AG20443 (cell line): ENCODE results near the gene RIBC2.
"Not testable (repeated sequence)": the region's sequence is repeated elsewhere in the genome, so short reads cannot be mapped to it uniquely, and the experiment has no call there.

Experiments used
- DNase-seq: peaks from one replicate; pipeline ENCODE4 v3.0.0; 2012; ENCODE audit warnings: low spot score, mixed read lengths

RIBC2 gene

DNA sequence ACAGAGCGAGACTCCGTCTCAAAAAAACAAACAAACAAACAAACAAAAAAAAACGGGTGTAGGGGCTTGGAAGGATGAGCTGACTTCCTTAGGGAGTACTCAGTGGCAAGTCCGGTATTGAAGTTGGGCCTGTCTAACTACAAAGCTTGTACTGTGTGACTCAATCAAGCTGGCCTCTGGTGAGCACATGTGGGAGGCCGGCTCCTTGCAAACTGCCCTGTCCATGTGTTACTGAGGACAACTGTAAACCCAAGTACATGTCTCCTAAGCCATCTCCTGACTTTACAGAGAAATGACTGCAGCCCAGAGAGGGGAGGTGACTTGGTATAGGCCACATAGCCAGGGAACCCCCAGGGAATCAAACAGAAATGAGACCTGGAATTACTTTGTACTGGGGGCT lies 11.6 kb downstream of the RIBC2 start:
- DNase-seq = peak; percentile 68

DNA sequence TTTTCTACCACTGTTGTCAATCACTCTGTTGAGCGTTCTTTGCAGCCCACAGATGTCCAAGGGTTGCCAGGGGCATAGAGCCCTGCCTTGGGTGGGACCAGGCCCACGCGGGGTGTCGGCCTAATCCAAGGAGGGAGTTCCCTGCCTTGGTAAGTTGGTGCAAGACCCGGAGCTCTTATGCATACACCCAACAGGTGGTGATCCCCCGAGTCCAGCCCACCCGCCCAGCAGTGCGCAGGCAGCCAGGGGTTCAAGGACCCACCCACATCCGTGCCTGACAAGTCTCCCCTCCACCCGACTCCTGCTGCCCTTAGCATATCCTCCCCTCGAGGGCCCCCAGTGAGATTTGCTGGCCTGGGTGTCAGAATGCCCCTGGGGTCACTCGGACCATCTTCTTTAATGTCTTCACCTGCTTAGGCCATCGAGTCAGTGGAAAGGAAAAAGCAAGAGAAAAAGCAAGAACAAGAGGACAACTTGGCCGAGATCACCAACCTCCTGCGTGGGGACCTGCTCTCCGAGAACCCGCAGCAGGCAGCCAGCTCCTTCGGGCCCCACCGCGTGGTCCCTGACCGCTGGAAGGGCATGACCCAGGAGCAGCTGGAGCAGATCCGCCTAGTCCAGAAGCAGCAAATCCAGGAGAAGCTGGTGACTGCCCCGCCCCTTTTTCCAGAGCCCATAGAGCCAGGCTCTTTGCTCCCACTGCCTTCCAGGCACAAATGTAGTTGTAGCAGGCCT lies 12.2 kb downstream of the RIBC2 start:
- no peak for DNase-seq

DNA sequence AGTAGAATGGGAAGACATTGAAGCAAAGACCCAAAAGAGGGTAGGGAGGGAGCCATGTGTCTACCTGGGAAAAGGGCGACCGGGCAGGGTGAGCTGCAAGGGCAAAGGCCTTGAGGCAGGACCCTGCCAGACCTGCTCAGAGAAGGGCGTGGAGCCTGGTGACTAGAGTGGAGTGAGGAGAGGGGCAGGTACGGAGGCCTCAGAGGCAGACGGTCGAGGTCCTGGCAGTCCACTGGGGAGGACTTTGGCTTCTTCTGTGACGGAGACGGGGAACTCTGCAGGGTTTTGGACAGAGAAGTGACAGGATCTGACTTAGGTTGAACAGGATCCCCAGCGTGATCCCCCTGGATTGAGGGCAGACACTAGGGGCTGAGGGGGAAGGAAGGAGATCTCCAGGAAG lies 12.9 kb downstream of the RIBC2 start:
- DNase-seq = no peak

DNA sequence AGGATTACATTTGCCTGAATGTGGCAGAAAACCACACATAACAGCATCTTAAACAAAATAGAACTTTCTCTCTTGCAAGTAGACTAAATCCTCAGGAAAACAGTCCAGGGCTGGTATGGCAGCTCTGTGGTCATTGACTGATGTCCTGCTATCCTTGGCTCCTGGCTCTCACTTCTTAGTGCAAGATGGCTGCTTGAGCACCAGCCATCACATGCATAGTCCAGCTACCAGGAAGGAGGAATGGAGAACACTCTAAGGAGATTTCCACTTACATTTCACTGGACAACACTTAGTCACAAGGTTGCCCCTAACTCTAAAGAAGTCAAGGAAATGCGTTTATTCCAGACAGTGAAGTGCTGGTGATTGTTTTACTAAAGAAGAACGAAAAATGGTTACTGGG lies 13.6 kb downstream of the RIBC2 start:
- no peak for DNase-seq

DNA sequence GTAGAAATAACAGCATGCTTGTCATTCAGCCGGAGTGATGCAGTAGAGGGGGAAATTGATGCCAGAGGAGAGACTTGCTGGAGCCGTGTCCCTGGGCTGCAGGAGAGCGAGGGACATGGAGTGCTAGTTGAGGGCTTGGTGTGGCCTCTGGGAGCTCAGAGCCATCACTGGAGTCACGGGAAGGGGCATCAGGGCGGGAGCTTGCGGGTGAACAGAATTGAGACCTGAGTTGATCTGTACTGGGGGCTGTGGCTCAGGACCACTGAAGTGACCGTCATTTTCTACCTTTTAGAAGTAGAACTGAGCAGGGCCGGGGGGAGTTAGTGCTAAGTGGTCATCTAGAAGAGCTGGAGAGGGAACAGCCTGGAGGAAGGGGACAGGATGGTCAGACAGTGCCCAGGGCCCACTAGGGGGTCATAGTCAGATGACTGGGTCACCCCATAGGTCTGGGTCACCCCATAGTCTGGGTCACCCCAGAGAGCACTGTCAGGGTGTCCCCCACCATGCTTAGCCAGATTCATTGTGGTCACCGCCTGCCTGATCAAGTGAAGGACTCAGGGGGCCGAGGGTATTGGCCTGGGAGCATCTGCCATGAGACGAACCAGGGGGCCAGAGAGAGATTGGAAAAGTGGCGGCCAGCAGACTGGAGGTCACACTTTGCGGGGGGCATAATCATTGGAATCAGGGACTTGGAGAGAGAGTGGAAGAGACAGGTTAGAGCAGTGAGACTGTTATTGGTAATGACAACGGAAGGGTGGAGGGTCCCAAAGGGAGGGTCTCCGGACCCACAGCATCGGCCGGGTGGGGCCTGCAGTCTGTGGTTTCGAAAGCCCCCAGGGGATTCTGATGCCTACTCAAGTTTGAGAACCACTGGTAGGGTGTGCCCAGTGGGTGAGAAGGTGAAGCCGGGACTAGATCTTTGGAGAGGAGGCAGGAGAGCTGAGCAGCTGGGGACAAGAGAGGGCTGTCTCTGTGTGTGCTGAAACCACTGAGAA lies 15.2 kb downstream of the RIBC2 start:
- DNase-seq = no peak

DNA sequence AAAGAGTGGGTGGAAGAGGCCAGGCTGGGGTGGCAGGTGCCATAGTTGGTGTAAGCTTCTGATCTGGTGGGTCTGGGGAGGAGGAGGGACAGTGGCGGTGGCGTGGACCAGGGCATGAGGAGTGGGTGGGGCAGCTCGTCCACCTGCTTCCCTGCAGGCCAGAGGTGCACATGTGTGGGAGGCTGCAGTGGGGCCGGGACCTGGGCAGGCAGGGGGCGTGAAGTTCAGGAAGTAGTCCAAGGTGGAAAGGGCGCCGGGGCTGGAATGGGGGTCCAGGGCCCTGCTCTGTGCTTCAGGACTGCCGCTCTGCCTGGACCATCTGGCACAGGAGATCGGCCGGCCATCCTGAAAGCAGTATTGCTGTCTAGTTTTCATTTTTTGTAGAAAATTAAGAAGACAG lies 15.9 kb downstream of the RIBC2 start:
- DNase-seq = no peak

DNA sequence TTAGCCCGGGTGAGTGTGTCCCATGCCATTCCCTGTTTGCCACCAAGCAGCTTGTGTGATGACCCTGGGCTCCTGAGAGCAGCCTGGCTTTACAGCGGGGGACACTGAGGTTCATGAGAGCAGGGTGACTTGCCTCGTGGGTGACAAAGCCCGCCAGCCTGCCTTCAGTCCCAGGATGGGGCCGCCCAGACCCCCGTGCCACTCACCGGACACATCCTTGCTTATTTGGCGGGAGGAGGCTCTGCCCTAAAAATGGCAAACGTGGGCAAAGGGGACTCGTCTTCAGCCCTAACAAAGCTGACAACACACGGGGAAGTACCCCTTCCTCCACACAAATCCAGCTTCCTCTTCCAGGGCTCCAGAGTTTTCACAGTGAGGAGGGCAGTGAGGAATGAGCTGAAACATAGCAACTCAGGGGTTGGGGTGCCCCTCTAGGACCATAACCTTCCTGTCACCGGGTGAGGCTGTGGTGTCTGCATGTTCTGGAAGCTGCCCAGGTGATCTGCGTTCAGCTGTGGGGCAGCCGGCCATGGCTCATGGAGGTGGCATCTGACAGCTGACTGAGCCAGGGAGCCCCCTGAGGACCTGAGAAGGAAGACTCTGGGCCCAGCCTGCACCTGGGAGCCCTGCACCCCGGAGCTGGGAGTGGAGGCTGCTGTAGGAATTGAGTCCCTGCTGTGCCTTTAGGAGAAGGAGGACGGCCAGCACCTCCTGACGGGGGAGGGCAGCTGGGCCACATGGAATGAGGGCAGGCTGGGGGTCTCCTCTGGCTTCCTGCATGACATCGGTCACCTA lies 16.7 kb downstream of the RIBC2 start:
- no peak for DNase-seq

DNA sequence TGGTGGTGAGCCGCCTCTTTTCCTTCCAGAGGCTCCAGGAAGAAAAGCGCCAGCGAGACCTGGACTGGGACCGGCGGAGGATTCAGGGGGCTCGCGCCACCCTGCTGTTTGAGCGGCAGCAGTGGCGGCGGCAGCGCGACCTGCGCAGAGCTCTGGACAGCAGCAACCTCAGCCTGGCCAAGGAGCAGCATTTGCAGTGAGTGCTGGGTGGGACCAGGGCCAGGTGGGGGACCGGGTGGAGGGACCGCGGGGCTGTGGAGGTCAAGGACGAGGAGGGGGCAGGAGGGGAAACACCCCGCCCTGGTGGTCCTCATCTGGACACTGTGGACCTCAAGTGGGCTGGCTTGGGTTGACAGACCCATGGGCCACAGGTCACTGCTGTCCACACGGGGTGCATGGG lies 17.4 kb downstream of the RIBC2 start:
- DNase-seq = no peak

DNA sequence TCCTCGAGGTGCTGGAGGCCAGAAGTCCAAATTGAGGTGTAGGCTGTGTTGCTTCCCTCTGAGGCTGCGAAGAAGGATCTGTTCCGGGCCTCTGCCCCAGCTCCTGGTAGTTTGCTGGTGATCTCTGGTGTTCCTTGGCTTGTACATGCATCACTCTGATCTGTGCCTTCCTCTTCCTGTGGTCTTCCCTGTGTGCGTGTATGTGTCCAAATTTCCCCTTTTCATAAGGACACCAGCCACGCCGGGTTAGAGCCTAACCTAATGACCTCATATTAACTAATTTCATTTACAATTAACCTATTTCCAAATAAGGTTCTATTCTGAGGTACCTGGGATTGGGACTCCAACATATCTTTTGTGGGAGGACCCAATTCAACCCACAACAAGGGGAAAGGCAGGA lies 21.5 kb downstream of the RIBC2 start:
- DNase-seq = no peak

DNA sequence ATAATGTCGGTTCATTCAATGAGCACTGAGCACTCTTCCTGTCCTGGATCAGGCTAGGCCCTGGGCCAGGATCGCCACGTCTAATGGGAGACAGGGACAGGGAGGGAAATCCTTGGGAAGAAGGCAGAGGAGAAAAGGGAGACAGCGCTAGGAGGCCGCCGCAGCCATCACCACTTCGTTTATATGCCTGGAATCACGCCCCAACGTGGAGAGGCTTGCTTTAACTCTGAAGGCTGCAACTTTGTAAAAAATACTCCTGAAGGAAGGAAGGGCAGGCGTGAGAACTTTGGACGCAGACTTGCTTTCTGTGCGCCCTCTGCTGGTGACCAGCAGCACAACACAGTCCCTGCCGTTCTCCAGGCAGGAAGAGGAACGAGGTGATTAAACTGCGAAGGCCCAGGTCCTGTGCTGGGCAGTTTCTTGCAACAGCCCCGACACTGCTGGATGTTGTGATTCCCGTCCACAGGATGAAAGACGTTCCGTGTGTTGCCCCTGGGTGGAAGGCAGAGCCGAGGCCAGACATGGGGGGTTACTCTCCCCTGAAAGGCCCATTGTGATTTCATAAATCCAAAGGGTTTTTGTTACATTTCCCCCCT lies 22.1 kb downstream of the RIBC2 start:
- peak; percentile 88 for DNase-seq

DNA sequence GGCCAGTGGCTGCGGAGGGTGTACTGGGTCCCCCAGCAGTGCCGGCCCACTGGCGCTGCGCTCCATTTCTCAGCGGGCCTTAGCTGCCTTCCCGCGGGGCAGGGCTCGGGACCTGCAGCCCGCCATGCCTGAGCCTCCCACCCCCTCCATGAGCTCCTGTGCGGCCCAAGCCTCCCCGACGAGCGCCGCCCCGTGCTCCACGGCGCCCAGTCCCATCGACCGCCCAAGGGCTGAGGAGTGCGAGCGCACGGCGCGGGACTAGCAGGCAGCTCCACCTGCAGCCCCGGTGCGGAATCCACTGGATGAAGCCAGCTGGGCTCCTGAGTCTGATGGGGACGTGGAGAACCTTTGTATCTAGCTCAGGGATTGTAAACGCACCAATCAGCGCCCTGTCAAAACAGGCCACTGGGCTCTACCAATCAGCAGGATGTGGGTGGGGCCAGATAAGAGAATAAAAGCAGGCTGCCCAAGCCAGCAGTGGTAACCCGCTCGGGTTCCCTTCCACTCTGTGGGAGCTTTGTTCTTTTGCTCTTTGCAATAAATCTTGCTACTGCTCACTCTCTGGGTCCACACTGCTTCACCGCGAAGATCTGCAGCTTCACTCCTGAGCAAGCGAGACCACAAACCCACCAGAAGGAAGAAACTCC lies 23.5 kb downstream of the RIBC2 start:
- DNase-seq = not testable (repeated sequence)

DNA sequence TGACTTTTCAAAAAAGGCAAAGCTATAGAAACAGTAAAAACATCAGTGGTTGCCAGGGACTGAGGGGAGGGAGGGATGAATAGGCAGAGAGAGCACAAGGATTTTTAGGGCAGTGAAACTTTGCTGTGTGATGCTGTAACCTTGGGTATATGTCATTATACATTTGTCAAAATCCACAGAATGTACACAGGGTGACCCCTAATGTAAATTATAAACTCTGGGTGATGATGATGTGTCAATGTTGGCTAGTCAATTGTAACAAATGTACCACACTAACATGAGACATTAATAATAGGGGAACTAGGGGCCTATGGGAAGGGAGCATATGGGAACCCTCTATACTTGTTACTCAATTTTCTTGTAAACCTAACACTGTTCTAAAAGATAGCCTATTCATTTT lies 24.8 kb downstream of the RIBC2 start:
- no peak for DNase-seq

DNA sequence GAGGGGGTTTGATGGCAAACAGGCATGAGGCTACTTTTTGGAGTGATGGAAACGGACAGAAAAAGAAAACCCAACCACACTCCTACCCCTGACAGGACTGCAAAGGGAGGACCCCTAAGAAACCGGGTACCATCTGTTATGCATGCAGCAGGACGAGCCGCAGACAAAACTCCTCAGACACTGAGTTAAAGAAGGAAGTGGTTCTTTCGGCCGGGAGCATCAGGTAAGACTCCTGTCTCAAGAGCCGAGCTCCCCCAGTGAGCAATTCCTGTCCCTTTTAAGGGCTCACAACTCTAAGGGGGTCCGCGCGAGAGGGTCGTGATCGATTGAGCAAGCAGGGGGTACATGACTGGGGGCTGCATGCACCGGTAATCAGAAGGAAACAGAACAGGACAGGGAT lies 27.2 kb downstream of the RIBC2 start:
- not testable (repeated sequence) for DNase-seq

DNA sequence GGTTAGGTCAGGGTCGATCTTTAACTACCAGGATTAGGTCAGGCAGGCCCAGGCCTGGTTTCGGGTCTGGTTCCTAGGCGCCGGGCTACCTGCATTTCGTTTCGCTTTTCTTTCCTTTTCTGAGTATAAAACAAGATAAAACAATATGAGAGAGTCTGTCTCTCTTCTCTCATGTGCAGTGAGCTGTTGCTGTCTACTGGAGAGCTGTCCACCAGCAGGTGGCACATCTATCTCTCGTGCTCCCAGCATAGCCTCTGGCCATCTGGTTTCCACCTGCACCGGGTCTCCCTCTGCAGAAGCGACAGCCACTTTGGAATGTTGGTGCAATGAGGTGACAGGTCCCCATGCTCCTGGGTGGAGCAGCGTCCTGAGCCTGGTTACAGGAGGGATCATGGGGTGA lies 27.6 kb downstream of the RIBC2 start:
- peak; percentile 78 for DNase-seq

DNA sequence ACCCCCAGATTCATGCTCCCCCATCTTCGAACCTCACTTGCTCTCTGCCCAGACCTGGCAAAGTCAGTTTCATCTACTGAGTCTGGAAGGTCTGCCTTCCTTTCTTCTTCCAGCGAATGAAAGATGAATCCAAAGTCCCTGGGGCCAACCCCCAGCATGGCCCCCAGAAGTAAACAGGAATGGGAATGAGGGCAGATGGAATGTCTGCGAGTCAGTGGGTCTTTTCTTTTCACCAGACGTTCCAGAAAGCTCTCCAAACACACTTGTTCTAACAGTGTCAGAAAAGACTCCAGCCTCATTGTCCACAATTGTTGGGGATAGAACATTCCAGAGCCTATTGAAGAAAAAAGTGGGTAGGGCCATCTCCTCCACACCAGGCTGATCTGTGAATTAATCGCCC lies 28.6 kb downstream of the RIBC2 start:
- no peak for DNase-seq

DNA sequence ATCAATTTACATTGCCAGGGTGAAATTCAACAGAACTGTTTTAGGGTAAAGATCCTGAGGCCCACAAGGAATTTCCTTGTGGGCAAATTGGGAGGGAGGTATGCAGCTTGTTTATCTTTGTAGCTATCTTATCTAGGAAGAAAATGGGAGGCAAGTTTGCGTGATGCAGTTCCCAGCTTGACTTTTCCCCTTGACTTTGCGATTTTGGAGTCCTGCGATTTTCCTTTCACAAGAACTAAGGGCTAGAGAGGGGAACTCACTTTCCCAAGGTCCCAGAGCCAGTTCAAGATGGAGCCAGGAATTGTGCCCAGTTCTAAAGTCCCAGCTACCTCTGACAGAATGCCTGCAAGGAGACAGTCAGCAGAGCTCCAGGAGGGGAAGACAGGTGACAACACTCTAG lies 30.7 kb downstream of the RIBC2 start:
- no peak for DNase-seq

DNA sequence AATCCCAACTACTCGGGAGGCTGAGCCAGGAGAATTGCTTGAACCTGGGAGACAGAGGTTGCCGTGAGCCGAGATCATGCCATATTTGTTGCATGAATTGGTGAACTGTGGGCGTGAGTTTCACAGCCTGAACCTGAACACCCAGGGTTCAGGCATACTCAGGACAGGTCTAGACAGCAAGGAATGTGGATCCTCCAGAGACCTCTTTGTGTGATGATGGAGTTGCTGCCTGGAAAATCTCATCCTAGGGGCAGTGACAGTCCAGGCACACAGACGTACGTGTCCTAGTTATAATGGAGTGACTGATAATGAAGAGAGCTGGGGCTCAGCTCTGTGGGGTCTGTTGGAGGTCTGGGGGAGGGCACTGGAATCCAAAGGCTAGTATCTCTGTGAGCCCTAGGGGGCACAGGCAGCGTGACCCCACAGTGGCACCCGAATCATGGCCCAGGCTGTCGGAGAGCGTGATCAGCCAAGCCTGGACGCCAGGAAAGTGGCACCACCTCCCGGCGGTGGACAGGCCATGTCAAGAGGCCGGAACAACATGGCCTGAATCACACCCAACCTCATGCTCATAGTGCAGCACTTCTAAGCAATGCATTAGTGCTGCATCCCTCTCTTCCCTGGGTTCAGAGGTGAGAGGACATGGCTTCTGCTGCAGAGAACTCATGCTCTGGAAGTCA lies 31.7 kb downstream of the RIBC2 start:
- DNase-seq = no peak

DNA sequence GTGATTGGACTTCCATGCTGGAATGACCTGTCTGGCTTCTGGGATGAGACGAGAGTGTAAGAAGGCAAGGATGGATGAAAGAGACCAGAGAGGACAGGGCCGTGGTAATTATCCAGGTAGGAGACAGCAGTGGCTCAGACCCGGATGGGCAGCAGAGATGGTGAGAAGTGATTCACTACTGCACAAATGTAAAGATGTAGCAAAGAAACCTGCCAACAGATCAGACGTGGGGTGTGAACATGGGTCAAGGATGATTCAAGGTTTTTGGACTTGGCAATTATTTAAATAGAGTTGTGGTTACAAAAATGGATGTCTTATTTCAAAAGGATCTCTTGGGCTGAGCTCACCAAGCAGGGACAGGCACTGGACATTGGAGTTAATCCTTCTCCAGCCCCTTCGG lies 32.7 kb downstream of the RIBC2 start:
- peak; percentile 49 for DNase-seq

DNA sequence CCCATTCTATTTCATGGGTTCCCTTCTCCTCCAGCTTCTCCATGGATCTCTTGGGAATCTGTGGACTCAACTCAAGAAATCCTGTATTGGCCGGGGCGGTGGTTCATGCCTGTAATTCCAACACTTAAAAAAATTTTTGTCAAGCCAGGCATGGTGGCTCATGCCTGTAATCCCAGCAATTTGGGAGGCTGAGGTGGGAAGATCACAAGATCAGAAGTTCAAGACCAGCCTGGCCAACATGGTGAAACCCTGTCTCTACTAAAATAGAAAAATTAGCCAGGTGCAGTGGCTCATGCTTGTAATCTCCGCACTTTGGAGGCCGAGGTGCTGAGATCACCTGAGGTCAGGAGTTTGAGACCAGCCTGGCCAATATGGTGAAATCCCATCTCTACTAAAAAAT lies 34.1 kb downstream of the RIBC2 start:
- not testable (repeated sequence) for DNase-seq

DNA sequence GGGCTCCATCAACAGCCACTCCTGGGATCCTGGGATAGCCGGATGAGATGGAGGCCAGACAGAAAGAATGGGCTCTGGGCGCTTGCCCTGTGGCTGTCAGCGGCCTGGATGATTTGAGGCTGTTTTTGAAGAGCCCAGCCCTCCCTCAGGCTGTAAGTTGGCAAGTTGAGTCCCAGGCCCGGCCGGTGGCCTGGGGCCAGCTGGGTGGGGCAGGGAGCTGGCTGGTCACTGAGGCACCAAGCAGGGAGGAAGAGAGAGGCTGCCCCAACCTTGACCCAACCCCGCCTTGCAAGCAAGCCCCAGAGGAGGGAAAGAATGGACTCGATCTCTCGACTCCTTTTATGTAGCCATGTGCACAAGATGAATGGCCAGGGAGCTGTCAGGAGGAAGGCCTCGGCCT lies 34.9 kb downstream of the RIBC2 start:
- peak; percentile 69 for DNase-seq

DNA sequence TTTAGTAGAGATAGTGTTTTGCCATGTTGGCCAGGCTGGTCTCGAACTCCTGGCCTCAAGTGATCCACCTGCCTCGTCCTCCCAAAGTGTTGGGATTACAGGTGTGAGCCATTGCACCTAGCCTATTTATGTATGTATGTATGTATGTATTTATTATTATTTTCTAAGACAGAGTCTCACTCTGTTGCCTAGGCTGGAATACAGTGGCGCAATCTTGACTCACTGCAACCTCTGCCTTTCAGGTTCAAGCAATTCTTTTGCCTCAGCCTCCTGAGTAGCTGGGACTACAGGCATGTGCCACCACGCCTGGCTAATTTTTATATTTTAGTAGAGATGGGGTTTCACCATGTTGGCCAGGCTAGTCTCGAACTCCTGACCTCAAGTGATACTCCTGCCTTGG lies 35.9 kb downstream of the RIBC2 start:
- DNase-seq = not testable (repeated sequence)
